Stimulated activated CD4-positive, alpha-beta T cell treated with anti-CD3 and anti-CD28 coated beads, Interleukin-12 subunit alpha, Interleukin-12 subunit beta, amount 100 ng/mL, for 48 hours (primary cell): ENCODE measurements around the gene PUM1.
"Not testable (repeated sequence)": the region's sequence is repeated elsewhere in the genome, so short reads cannot be mapped to it uniquely, and the experiment has no call there.

Experiments
- DNase-seq, 3 donors: peaks; one replicate each; pipeline ENCODE4 v3.0.0-alpha.2; 2020; ENCODE audit warnings: low read depth in 2 of 3, low spot score in 1 of 3

Gene PUM1

GRCh38 chr1:30997463-30998057 is 68.0 kb downstream of the PUM1 start:
- no peak for DNase-seq

- no peak for DNase-seq
Observed at GRCh38 chr1:30995990-30996612, 69.4 kb downstream of the PUM1 start.

GRCh38 chr1:30991862-30992606 is 73.5 kb downstream of the PUM1 start:
- DNase-seq, result no peak

GRCh38 chr1:30990591-30990990 is 74.9 kb downstream of the PUM1 start:
- no peak for DNase-seq

GRCh38 chr1:30988045-30988444 is 77.5 kb downstream of the PUM1 start:
- DNase-seq, result no peak

GRCh38 chr1:30986755-30987154 is 78.8 kb downstream of the PUM1 start:
- no peak for DNase-seq

- DNase-seq, result no peak
Observed at GRCh38 chr1:30984991-30985503, 80.5 kb downstream of the PUM1 start.

GRCh38 chr1:30984165-30984889 is 81.2 kb downstream of the PUM1 start:
- no peak for DNase-seq

- no peak for DNase-seq
Observed at GRCh38 chr1:30982937-30983336, 82.6 kb downstream of the PUM1 start.

- no peak for DNase-seq
Observed at GRCh38 chr1:30982431-30982830, 83.1 kb downstream of the PUM1 start.

GRCh38 chr1:30981172-30981571 is 84.3 kb downstream of the PUM1 start:
- no peak for DNase-seq

GRCh38 chr1:30977511-30977910 is 88.0 kb downstream of the PUM1 start:
- no peak for DNase-seq

- no peak for DNase-seq
Observed at GRCh38 chr1:30977105-30977504, 88.4 kb downstream of the PUM1 start.

GRCh38 chr1:30976143-30976542 is 89.4 kb downstream of the PUM1 start:
- DNase-seq, result no peak

- DNase-seq, result no peak
Observed at GRCh38 chr1:30975217-30975616, 90.3 kb downstream of the PUM1 start.

GRCh38 chr1:30974536-30974935 is 91.0 kb downstream of the PUM1 start:
- no peak for DNase-seq

GRCh38 chr1:30972349-30972748 is 93.2 kb downstream of the PUM1 start:
- DNase-seq, result not testable (repeated sequence)

GRCh38 chr1:30971496-30971895 is 94.0 kb downstream of the PUM1 start:
- DNase-seq, result no peak

- DNase-seq, result no peak
Observed at GRCh38 chr1:30969903-30970302, 95.6 kb downstream of the PUM1 start.

GRCh38 chr1:30968220-30968971 is 97.1 kb downstream of the PUM1 start:
- DNase-seq, result no peak
